ENCODE results near the gene KIRREL3.
A peak's percentile ranks its signal among the peaks of the same experiment; 100 is the strongest.

The KIRREL3 gene

DNA sequence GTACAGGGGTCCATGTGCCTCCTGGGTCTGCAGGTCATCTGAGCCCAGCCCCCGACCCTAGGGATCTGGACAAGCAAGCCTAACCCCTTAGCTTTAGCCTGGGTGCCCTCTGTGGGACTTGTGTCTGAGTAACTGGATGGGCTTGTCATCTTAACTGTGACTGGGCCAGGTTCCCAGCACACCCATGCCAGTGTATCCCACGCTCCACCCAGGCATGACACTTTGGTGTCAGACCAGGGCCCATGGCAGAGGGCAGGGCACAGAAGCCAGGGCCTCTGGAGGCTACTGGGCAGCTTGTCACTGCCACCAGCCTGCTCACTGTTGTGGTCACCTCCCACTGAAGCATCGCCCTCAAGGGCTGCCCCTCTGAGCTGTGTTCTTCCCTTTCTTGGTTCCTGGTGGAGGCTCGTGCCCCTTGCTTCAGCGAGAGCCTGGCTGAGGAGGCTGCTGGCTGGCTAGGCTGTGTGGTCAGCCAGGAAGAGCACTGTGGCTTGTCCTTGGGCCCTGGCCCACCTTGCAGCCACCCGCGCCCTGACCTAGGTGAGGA lies 564.3 kb downstream of the KIRREL3 start:
- DNase-seq (ENCODE audit: low read depth) = no peak

GRCh38 chr11:126434950-126435335 lies 565.6 kb downstream of the KIRREL3 start:
- no peak for DNase-seq (ENCODE audit: low read depth)

DNA sequence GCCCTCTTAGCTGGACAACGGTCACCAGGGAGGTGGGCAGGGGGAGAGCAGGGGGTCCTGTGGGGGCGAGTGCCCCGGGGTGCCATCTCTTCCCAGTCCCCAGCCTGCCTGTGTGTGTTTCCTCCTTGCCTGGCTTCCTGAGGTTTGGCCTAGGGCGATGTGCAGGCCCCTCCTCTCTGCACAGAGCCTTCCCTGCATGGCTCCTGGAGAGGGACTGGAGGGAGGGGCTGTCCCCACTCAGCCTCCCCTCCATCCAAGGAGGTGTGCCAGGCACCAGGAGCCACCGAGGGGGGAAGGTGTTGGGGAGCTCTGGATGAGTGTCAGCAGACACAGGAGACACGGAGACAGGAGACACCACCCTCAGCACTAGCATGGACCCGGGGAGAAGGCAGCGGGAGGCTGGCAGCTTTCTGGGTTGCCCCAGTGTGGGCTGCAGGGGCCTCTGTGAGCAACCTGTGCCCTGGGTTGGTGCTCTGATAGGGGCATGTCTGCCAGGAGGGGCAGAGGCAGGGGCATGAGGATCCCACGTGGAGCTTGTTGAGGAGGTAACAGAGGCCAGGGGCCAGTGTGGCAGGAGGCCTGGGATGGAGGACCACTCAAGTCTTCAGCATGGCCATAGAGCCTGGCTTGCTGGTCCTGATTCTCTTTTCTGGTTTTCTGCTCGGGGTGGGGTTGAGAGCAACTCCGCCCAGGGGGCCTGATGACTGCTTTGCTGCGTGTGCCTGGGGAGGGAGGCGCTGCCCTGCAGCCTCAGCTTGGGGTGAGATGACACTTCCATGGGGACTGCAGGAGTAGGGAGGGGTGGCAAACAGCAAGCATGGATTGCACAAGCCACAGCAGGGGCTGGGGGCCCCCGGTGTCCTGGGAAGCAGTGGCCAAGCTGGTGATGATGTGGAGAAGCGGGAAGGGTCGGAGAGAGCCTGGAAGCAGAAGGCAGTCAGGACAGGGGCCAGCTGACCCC lies 566.3 kb downstream of the KIRREL3 start:
- DNase-seq (ENCODE audit: low read depth) = no peak

- DNase-seq (ENCODE audit: low read depth) = no peak
Measured at GRCh38 chr11:126433244-126433846, 567.2 kb downstream of the KIRREL3 start.

DNA sequence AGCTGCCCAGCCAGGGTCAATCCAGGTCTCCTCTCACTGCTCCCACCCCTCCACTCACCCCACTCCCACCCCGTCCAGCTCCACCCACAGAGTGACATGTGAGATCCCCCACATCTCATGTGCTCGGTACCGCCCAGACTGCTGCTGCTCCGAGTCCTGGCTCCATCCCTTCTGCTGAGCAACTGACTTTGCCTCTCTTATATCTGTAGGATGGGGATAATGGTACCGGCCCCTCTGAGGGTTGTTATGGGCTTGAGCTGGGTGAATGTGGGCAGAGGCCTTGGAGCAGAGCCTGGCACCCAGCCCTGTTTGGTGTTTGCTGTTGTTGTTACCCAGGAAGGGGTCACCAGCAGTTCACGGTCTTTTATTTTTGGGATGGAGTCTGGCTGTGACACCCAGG lies 568.0 kb downstream of the KIRREL3 start:
- DNase-seq (ENCODE audit: low read depth) = no peak

DNA sequence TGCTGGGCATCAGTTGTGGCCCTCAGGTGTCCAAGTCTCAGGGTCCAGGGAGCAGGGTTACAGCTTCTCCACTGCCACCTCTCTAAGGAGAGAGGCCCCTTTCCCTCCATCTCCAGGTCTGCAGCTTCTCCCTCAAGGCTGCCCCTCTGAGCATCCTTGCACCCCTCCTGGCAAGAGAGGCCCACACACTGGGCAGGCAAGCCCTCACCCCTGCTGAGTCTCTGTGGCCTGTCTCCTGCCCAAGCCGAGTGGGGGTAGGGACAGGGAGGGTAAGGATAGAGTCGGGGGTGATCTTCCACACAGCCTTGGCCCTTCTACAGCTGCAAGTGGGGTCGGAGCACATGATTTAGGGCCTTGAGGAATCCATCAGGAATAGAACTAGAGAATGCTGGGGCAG lies 568.5 kb downstream of the KIRREL3 start:
- DNase-seq (ENCODE audit: low read depth) = no peak

- peak; percentile 23 for DNase-seq (ENCODE audit: low read depth)
Measured at GRCh38 chr11:126431401-126432064, 569.0 kb downstream of the KIRREL3 start.

DNA sequence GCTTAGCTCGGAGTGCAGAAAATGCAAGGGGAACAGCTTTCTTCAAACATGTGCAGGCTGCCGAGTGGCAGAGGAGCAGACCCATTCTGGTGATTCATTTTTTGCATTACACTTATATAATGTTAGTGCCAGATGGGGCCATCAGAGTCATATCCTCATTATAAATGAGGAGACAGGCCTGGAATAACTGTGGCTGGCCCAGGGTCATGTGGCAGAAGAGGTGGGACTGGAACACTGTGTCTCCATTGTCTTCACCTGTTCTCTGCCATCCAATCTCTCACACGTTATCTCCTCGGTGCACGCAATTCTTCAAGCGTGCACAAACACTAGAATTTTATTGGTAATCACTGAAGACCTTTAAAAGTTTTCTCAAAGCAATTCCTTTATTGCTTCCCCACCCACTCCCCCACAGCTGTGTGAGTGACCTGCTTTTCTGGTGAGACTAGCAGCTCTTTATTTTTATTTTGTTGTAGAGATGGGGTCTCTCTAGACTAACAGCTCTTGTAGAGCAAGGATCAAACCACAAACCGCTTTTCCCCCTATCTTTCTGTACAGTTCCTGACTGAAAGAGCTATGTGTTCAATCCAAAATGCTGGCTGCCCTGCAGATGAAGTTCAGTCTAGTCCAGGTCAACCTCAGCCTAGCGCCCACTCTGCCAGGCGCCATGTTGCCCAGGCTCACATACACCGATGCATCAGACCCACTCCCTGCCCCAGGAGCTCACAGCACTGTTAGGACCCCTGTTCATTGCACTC lies 569.8 kb downstream of the KIRREL3 start:
- DNase-seq (ENCODE audit: low read depth) = no peak

GRCh38 chr11:126426820-126427749 lies 573.5 kb downstream of the KIRREL3 start:
- no peak for DNase-seq (ENCODE audit: low read depth)

DNA sequence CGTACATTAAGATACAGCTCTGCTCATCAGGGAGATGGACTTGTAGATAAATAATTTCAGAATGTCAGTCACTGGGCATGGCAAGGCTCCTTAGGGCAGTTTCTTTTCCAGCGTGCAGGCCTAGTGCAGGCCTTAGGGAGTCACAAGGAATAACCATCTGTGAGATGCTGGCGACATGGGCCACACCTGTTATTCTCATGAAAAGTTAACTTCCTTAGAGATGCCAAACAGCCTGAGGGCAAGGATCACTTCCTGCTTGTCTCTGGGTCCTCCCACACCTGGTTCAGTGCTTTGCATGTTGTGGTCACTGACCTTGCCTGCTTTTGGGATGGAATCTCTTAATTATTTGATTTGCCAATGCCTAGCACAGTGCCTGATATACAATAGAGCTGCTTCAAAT lies 574.5 kb downstream of the KIRREL3 start:
- no peak for DNase-seq (ENCODE audit: low read depth)

DNA sequence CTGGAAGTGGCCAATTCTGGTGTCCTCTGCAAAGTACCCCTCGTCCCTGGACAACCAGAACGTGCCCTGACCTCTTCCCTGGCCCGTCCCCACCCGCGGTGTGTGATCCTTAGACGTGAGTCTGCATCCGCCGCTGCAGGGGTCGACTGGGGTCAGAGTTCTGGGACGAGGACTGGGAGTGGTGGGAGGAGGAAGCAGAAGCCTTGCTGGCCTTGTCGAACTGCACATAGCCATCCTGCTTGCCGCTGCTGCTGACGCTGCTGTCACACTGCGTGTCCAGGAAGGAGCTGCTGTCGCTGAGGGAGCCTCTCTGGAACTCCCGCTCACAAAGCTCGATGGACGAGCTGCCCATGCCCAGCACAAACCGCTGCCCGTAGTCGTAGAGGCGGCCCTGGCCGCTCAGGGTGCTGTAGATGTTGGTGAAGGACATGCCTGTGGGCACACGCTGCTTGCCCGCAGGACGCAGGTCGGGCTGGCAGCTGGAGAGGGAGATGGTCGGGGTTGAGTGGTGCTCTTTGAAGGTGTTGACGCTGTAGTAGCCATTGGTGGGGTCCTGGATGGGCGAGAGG lies 576.0 kb downstream of the KIRREL3 start:
- no peak for DNase-seq (ENCODE audit: low read depth)

GRCh38 chr11:126423743-126424142 lies 576.8 kb downstream of the KIRREL3 start:
- DNase-seq (ENCODE audit: low read depth) = no peak

DNA sequence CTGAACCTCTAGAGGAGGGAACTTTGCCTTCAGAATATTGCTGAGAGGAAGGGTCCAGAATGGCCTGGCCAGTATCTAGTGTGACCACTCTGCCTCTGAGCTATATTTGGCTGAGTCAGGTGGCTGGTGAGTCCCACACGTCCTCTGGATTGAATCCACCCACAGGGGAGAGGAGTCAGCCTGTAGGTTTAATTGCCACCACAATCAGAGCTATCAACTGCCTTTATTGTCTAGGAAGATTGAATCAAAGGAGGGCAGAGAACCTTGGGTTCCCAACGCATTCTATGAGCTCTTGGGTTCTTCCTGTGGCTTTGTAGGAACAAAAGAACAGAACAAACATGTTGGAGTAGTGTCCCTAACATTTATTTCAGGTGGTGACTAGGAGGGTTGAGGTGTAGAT lies 577.4 kb downstream of the KIRREL3 start:
- no peak for DNase-seq (ENCODE audit: low read depth)

DNA sequence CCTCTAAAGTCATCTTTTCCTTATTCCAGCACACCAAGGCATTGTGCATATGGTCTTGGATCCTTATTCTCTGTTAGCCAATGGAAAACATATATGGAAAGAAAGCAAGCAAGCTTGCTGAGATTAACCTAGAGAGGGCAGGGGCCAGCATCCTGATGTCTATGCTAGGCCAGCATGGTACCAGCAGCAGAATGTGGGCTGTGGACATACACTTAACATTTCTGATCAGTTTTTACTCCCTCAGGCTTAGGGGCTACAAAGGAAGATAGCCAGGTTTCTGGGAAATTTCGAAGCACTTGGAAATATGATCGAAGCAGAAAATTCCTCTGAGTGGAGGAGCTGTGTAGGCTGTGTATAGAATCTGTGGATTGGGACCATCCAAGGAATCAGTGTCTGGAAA lies 578.1 kb downstream of the KIRREL3 start:
- DNase-seq (ENCODE audit: low read depth) = no peak

DNA sequence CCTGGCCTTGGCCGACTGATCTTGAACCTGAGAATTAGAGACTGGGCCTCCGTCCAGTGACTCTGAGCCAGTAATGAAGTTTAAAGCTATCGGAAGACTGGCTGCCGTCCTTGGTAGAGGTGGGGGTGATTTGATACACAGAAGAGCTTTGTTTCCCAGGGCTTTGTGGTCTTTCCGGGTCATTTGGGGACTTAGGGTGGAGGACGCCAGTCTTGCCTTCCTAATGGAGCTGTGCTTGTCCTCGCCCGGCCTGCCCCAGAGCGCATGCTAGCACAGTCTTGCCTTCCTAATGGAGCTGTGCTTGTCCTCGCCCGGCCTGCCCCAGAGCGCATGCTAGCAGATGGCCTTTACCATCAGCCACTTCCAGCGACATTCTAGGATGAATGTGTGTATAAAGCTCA lies 579.3 kb downstream of the KIRREL3 start:
- DNase-seq (ENCODE audit: low read depth) = no peak

GRCh38 chr11:126420698-126421256 lies 579.8 kb downstream of the KIRREL3 start:
- no peak for DNase-seq (ENCODE audit: low read depth)

- DNase-seq (ENCODE audit: low read depth) = no peak
Measured at GRCh38 chr11:126419801-126420697, 580.5 kb downstream of the KIRREL3 start.

- DNase-seq (ENCODE audit: low read depth) = no peak
Measured at GRCh38 chr11:126418887-126419286, 581.7 kb downstream of the KIRREL3 start.

All from HS-27A (cell line).